ENCODE results near the gene AGL. TPM values are rescaled to one million over a fixed set of nuclear protein-coding genes. Genes with fewer than 3 reads are reported as not detected.

AGL gene
- total RNA-seq, 2 donors from 2014 or later = 89.2 to 102 TPM

DNA sequence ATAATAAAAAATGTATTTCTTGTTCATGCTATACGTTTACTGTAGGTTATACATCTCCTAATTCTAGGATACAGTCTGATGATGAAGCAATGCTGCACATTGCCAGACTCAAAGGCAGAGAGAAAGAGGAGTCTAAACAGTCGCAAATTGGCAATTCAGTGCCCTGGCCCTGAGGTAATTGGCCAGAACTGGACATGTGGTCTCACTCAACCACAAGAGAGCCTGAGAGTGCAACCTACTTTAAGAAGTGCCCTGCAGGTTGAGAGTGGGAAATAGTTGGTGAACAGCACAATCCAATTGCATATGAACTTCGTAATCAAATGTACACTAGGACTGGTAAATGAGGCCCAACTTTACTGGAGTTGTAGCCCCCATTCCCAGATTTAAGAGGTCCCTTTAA lies 114.6 kb downstream of the AGL start:
- Histone ChIP-seq H3K27ac (ENCODE audit: low read depth, low read length) (no peak overlapping the region), H3K4me1 (ENCODE audit: control insufficient read depth, insufficient read depth, low read length) (peaks cover 3% of the 10 kb centered on the region), H3K4me3 (ENCODE audit: low read length) (no peak overlapping the region), H3K36me3 (ENCODE audit: control insufficient read depth, insufficient read depth, low read length) (no peaks in the 10 kb centered on the region), H3K9me3 (ENCODE audit: control insufficient read depth, low read length) (peaks cover 5% of the 10 kb centered on the region), H3K27me3 (ENCODE audit: control insufficient read depth, insufficient read depth, low read length, poor library complexity, severe bottlenecking) (no peaks in the 10 kb centered on the region), H3K9ac (ENCODE audit: extremely low read depth, low read length, poor library complexity, severe bottlenecking) (no peak overlapping the region)
- WGBS, 2 experiments (ENCODE audit: insufficient coverage in 1 of 2, insufficient read length in 1 of 2) = 93 to 96% methylated on average over 2 to 3 of the region's 3 CpGs
- Mint-ChIP-seq H3K36me3 (ENCODE audit: low read depth) (no peaks in the 10 kb centered on the region), H3K4me3 (no peak overlapping the region), H3K27ac (no peak overlapping the region), H3K4me1 (peaks cover 27% of the 10 kb centered on the region), H3K27me3 (ENCODE audit: insufficient read depth) (no peaks in the 10 kb centered on the region), H3K9me3 (peaks cover 13% of the 10 kb centered on the region)
- no peak for DNase-seq
- TF ChIP-seq, protein P1, sequence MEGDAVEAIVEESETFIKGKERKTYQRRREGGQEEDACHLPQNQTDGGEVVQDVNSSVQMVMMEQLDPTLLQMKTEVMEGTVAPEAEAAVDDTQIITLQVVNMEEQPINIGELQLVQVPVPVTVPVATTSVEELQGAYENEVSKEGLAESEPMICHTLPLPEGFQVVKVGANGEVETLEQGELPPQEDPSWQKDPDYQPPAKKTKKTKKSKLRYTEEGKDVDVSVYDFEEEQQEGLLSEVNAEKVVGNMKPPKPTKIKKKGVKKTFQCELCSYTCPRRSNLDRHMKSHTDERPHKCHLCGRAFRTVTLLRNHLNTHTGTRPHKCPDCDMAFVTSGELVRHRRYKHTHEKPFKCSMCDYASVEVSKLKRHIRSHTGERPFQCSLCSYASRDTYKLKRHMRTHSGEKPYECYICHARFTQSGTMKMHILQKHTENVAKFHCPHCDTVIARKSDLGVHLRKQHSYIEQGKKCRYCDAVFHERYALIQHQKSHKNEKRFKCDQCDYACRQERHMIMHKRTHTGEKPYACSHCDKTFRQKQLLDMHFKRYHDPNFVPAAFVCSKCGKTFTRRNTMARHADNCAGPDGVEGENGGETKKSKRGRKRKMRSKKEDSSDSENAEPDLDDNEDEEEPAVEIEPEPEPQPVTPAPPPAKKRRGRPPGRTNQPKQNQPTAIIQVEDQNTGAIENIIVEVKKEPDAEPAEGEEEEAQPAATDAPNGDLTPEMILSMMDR (conservative IDR thresholded peaks at IDR 0.05) = no peak

DNA sequence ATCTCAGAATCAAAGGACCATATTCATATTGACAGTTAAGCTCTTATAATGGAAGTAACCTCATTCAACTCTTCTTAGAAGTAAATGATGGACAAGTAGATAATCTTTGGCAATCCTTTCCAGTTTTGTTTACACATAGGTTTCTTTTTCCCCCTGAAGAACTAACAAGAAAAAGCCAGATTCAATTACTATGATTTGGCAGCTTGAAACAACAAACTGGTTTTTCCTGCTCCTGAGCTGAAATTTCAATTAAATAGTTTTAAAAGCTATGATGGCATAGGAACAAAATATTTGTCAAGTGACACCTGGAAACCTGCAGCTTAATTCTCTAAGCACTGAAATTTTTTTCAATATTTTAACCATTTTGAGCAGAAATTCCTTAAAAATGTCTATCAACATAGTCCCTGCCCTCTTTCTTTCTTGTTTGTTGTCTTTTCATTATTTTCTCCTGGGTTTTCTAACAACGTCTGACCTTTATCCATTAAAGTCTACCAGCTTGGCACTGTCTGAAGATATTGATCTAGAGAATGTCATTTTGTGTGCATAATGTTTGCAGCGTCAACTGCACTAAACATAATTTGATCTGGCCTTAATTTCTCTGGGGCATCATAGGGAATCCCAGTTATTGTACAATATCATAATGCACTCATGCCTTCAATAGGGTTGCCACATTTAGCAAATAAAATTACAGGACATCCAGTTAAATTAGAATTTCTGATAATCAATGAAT lies 115.7 kb downstream of the AGL start:
- H3K36me3 Mint-ChIP-seq (ENCODE audit: low read depth) = peaks cover under 1% of the 10 kb centered on the region
- H3K9me3 Mint-ChIP-seq = peaks cover 6% of the 10 kb centered on the region
- H3K4me3 ChIP-seq (ENCODE audit: low read length) = no peak overlapping the region
- no peak overlapping the region for H3K27ac ChIP-seq (ENCODE audit: low read depth, low read length)
- H3K9me3 ChIP-seq (ENCODE audit: control insufficient read depth, low read length) = no peaks in the 10 kb centered on the region
- no peak for DNase-seq
- TF ChIP-seq, protein P1 (conservative IDR thresholded peaks at IDR 0.05) = no peak
- no peak overlapping the region for H3K9ac ChIP-seq (ENCODE audit: extremely low read depth, low read length, poor library complexity, severe bottlenecking)
- no peak overlapping the region for H3K27ac Mint-ChIP-seq
- peaks cover 3% of the 10 kb centered on the region for H3K4me1 ChIP-seq (ENCODE audit: control insufficient read depth, insufficient read depth, low read length)
- no peaks in the 10 kb centered on the region for H3K36me3 ChIP-seq (ENCODE audit: control insufficient read depth, insufficient read depth, low read length)
- WGBS, 2 experiments (ENCODE audit: insufficient coverage in 1 of 2, insufficient read length in 1 of 2) = 90 to 92% methylated on average over 2 of the region's 2 CpGs
- no peak overlapping the region for H3K4me3 Mint-ChIP-seq
- no peaks in the 10 kb centered on the region for H3K27me3 ChIP-seq (ENCODE audit: control insufficient read depth, insufficient read depth, low read length, poor library complexity, severe bottlenecking)
- peaks cover 32% of the 10 kb centered on the region for H3K4me1 Mint-ChIP-seq
- no peaks in the 10 kb centered on the region for H3K27me3 Mint-ChIP-seq (ENCODE audit: insufficient read depth)

DNA sequence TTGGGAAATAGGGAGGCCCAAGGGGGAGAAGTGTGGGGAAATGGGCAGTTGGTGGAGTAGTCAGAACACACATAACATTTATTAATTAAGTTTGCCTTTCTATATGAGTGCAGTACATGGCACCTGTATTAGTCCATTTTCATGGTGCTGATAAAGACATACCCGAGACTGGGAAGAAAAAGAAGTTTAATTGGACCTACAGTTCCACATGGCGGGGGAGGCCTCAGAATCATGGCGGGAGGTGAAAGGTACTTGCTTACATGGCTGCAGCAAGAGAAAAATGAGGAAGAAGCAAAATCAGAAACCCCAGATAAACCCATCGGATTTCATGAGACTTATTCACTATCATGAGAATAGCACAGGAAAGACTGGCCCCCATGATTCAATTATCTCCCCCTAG lies 118.1 kb downstream of the AGL start:
- WGBS, 2 experiments (ENCODE audit: insufficient coverage in 1 of 2, insufficient read length in 1 of 2) = 92 to 94% methylated on average over 3 to 4 of the region's 4 CpGs
- H3K9me3 ChIP-seq (ENCODE audit: control insufficient read depth, low read length) = no peaks in the 10 kb centered on the region

More for the DNA sequence above, 118.1 kb downstream of the AGL start:
- TF ChIP-seq, protein P1 (conservative IDR thresholded peaks at IDR 0.05) = no peak
- peaks cover 35% of the 10 kb centered on the region for H3K4me1 Mint-ChIP-seq
- no peaks in the 10 kb centered on the region for H3K27me3 Mint-ChIP-seq (ENCODE audit: insufficient read depth)
- no peak overlapping the region for H3K9ac ChIP-seq (ENCODE audit: extremely low read depth, low read length, poor library complexity, severe bottlenecking)
- H3K27ac ChIP-seq (ENCODE audit: low read depth, low read length) = no peak overlapping the region
- H3K4me1 ChIP-seq (ENCODE audit: control insufficient read depth, insufficient read depth, low read length) = peaks cover 3% of the 10 kb centered on the region
- H3K4me3 ChIP-seq (ENCODE audit: low read length) = peak overlapping the region; percentile 98
- peak overlapping the region; percentile 99 for H3K4me3 Mint-ChIP-seq
- DNase-seq = no peak
- no peaks in the 10 kb centered on the region for H3K9me3 Mint-ChIP-seq
- peaks cover 14% of the 10 kb centered on the region for H3K36me3 Mint-ChIP-seq (ENCODE audit: low read depth)
- no peaks in the 10 kb centered on the region for H3K27me3 ChIP-seq (ENCODE audit: control insufficient read depth, insufficient read depth, low read length, poor library complexity, severe bottlenecking)
- H3K36me3 ChIP-seq (ENCODE audit: control insufficient read depth, insufficient read depth, low read length) = peaks cover 17% of the 10 kb centered on the region
- H3K27ac Mint-ChIP-seq = no peak overlapping the region
